Measurements from ENCODE around the gene PGBD2.
A peak's percentile ranks its signal among the peaks of the same experiment; 100 is the strongest.
"Not testable (repeated sequence)": the region's sequence is repeated elsewhere in the genome, so short reads cannot be mapped to it uniquely, and the experiment has no call there.

PGBD2 gene

GRCh38 chr1:248873993-248874533 lies 32.0 kb upstream of the PGBD2 start:
- TF ChIP-seq CTCF (IDR thresholded peaks at IDR 0.05; ENCODE audit: borderline replicate concordance, insufficient read depth, low read depth, low read length), result no peak

GRCh38 chr1:248881261-248881660 lies 24.8 kb upstream of the PGBD2 start:
- H3K4me3 ChIP-seq (ENCODE audit: low read depth, low read length), result no peak overlapping the region
- no peak for TF ChIP-seq CTCF (IDR thresholded peaks at IDR 0.05; ENCODE audit: borderline replicate concordance, insufficient read depth, low read depth, low read length)

More at GRCh38 chr1:248873993-248874533, 32.0 kb upstream of the PGBD2 start:
- H3K4me3 ChIP-seq (ENCODE audit: low read depth, low read length), result peak overlapping the region; percentile 60

GRCh38 chr1:248882427-248882826 lies 23.6 kb upstream of the PGBD2 start:
- H3K4me3 ChIP-seq (ENCODE audit: low read depth, low read length), result not testable (repeated sequence)

- TF ChIP-seq CTCF (IDR thresholded peaks at IDR 0.05; ENCODE audit: borderline replicate concordance, insufficient read depth, low read depth, low read length), result no peak
- H3K4me3 ChIP-seq (ENCODE audit: low read depth, low read length), result no peak overlapping the region
These were observed 21.3 kb upstream of the PGBD2 start for GRCh38 chr1:248884632-248885295.

- TF ChIP-seq CTCF (IDR thresholded peaks at IDR 0.05; ENCODE audit: borderline replicate concordance, insufficient read depth, low read depth, low read length), result no peak
- H3K4me3 ChIP-seq (ENCODE audit: low read depth, low read length), result no peak overlapping the region
These were observed 20.4 kb upstream of the PGBD2 start for GRCh38 chr1:248885646-248886045.

GRCh38 chr1:248886237-248886895 lies 19.7 kb upstream of the PGBD2 start:
- no peak for TF ChIP-seq CTCF (IDR thresholded peaks at IDR 0.05; ENCODE audit: borderline replicate concordance, insufficient read depth, low read depth, low read length)
- no peak overlapping the region for H3K4me3 ChIP-seq (ENCODE audit: low read depth, low read length)

- not testable (repeated sequence) for H3K4me3 ChIP-seq (ENCODE audit: low read depth, low read length)
These were observed 16.2 kb upstream of the PGBD2 start for GRCh38 chr1:248889914-248890243.

Measured in GM12875 (cell line).